ELF-1 (cell line): ENCODE data around the gene ANKS6.
"Not testable (repeated sequence)": the region's sequence is repeated elsewhere in the genome, so short reads cannot be mapped to it uniquely, and the experiment has no call there.

Experiments used
- DNase-seq: peaks from one replicate; pipeline ENCODE4 v3.0.0-alpha.2; 2016; ENCODE audit warnings: low read depth, low spot score

Gene ANKS6

DNA sequence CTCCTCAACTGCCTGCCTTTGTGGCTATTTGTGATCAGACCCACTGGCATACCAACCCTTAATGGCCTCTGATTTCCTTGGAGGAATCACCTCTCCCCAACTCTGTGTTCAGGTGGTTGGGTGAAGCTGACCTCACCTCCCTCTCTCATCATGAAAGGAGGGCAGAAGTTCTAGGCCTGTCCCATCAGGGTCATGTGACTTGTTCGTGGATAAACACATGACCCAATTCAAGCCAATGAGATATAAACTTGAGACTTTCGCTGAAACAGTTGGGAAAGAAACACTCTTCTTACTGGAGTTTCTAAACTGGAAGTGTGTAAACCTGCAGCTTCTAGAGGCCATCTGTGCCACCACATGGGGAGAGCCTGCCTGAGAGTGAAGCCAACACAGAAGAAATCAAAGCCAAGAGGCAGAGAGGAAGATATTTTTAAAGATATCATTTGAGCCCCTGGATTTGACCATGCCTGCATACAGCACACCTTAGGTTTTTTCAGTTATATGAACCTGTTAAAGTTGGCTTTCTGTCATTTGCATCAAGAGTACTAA is 93.4 kb downstream of the ANKS6 start:
- no peak for DNase-seq

DNA sequence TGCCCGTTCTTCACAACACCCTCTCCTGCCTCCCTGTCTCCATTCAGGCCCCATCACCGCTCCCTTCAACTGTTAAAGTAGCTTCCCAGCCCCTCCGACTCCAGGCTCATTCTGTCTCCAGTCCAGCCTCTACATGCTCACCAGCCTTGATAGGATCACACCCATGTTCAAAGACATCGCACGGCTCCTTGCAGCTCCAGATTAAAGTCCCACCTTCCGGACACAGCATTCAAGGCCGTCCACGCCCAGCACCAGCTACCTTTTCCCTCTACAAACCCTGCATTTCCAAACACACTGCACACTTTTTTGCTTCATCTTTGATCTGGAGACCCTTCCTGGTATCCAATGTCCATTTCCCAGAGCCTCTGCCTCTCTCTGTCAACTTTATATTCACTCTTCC is 94.0 kb downstream of the ANKS6 start:
- DNase-seq = no peak

DNA sequence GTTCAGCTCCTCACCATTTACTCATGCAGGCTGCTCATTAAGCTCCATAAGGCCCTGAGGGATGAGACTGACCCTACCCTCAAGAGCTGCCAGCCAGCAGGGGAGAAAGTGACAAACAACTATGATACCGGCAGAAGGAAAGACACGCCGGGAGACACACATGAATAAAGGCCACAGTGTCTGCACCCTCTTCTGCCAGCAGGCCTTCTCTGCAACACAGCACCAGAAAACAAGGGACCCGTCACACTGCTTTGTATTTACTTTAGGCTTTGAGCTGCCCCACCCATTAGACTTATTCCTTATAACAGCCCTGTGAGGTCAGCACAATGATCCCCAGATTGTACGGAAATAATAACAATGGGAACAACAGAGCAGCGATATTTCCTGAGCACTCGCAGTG is 94.8 kb downstream of the ANKS6 start:
- no peak for DNase-seq

DNA sequence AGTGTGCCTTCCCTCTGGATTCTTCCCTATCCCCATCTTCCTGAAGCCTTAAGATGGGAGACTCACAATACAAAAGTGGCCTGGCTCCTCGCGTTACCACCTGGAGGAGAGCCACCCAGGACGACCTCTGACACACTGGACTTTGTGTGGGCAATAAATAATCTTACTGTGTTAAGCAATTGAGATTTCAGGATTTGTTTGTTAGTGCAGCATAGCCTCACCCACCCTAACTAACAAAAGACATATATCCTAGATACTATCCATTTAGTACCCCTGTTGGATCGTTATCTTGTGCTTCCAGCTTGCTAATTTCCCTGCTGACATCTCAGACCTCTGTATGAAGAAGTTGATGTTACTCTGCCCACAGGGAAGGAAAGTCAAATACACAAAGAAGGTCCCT is 95.6 kb downstream of the ANKS6 start:
- no peak for DNase-seq

DNA sequence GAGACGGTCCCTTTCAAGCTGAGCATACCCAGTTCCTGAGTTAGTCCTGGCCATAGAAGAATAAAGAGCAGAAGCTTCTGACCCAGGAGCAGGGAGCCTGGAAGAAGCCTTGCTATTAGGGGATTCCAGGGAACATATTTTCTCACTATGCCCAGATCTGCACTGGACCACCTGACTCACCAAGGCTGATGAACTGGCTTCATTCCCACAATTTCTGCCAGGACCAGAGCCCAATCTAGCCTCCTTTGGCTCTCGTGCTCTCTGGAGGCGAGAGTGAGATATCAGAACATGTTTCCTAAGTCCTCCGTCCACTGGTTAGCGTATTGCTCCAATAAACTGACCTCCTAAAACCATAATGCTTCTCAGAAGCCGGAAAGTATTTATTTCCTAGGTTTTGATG is 97.5 kb downstream of the ANKS6 start:
- no peak for DNase-seq

DNA sequence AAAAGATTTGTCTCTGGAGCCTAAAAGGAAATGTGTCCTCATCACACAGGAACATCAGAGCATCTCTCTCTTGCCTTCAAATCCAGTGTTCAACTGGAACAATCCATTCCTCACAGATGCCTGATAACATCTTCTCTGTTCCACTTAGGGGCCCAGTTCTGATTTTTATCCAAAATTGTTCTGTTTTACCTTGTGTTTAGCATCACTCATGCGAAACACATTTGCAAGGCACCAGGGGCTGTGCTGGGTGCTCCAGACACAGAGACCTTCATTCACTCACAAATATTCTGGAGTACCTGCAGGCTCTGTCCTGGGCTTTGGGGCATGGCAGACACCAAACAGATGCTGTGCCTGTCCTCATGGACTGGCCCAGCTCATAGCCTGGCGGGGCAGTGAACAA is 101.4 kb downstream of the ANKS6 start:
- DNase-seq = no peak

DNA sequence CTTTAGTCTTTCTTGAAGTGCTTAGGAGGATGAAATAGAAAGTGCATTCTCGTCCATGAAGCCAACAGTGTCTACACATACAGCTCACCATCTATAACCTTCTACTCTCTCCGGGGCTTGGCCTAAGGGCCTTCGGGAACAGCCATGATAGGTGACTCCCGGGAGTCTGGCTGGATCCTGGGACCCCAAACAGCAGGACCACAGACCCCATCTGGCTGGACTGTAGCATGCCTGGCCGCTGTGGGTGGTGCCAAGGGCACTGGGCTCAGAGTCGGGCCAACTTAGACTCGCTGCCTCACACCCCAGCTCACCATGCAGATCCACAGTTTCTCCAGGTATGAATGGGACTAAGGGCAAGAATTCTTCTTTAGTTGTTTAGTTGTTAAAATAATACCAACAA is 104.0 kb downstream of the ANKS6 start:
- no peak for DNase-seq

DNA sequence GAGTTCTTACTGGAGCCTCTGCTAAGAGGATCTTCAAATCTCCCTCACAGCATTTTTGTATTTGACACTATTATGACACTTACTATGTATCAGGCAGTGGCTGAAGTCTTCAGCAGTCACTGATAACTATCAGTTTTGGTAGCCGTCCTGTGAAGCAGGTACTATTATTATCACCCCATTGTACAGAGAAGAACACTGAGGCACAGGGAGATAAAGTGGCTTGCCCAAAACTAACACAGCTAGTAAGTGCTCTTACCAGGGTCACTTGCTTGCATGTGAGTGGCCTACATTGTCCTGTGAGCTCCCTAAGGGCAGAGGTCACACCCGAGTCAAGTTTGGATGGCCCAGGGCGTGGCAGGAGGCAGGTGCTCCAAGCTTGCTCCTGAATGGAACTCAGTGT is 104.5 kb downstream of the ANKS6 start:
- DNase-seq = no peak

DNA sequence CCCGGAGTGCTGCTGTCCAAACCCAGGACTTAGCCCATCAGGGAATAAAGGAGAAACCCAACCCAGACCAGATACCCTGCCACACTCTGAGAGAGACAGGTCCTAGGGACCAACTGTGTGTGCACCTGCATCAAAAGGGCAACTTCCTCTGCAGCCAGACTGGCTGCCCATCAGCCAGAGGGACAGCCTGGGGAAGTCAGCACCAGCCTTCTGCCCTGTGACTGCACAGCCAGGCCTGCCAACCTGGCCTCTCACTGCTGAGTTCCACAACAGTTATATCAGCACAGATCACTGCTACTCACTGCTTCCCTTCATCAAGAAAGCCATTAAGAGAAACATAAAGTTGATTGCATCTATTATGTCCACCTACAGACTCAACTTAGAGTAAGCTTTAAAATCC is 105.7 kb downstream of the ANKS6 start:
- no peak for DNase-seq

DNA sequence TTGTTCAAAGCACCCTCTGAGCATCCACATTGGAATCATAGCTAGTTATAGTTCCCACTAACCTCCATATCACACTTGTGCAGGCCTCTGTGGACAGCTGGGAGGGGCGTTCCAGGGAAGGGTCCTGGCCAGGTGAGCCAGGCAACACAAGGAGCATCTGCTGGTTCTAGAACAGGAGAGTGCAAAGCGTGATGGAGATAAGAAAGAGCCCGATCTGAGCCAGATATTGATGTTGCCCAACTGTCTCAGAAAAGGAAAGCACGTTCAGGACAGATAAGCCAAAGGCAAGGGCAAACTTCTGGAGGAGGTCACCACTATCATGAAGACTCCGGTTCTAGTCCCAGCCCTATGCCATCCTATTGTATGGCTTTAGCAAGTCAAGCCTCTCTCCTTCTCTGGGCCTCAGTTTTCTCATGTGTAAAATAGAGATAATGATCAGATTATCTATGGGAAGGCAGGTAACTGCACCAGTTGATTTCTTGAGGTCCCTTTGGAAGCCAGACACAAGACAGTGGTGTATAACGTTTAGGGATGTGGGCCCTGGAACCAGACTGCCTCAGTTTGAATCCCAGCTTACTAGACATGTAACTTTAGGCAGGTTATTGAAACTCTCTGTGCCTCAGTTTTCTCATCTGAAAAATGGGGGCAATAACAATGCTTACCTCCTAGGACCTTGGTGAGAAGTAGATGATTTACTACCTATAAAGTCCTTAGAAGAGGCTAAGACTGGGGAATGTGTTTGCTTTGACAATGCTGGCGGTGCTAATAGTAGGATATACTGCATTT is 107.5 kb downstream of the ANKS6 start:
- DNase-seq = no peak

DNA sequence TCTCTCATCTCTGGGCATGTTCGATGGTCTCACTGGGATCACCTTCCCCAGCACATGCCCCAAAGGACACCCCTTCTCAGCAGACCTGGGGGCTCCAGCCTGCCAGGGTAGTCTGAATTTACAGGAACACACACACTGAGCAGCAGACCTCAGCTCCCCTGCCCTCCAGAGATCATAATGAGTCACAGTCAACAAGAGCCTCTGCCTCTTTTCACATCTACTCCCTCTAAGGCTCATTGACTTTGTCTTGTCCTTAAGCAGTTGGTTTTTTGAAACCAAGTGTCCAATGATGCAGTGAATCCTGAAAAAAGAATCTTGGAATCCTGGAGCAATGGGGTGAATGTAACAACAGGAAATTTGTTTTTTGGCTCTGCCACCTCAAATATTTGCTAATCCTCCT is 108.4 kb downstream of the ANKS6 start:
- no peak for DNase-seq

DNA sequence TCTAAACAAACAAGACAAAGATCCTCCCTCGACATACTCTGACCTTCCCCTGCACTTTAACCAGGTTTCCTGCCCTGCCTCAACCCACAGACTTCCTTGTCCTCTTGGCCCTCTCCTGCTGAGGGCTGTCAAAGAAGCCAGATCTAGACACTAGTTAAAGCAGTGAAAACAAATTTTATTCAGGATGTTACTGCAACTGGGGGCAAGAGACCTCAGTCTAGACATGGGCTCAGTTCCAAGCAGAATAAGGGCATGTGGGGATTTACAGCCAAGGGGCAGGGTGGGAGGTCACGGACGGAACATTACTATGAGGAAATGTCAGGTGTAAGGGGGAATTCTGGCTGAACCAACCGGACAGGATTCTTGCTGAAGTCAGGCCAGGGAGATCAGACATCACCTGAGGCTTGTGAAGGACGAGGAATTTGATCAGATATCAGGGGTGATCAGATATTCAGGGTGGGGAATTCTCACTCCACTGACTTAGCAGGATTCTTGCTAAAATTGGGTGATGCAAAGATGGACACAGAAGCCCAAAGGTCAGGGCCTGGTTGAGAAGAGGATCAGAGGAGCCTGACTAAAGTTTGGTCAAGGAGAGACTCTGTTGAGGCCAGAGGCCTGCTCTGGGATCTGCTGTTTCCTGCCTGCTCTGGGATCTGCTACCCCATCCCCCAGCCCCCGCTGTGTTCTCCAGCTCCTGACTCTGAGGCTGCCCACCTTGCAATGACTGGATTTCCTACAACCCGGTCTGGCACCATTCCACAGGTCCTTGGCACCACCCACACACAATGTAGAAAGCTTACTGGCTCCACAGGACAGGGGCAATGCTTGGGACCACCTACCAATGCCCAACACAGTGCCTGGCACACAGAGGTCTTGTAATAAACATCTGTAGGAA is 109.1 kb downstream of the ANKS6 start:
- DNase-seq = peak; percentile 71

DNA sequence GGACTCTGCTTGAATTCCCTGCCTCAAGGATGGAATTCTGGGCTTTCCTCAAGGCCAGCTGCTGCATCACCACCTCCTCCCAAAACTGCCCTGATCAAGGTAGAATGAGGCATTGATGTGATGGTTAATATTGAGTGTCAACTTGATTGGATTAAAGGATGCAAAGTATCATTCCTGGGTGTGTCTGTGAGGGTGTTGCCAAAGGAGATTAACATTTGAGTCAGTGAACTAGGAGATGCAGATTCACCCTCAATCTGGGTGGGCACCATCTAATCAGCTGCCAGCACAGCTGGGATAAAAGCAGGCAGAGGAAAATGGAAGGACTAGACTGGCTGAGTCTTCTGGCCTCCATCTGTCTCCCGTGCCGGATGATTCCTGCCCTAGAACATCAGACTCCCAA is 111.5 kb downstream of the ANKS6 start:
- DNase-seq = not testable (repeated sequence)
